K562 (cell line): Measurements from ENCODE around the gene UBE2L5. TPM values are rescaled to one million over a fixed set of nuclear protein-coding genes. Genes with fewer than 3 reads are reported as not detected.

ENCODE experiments used
- ATAC-seq: fragments of 200-7000 bp; cut with Tn5 transposase; 3 replicates; pipeline ENCODE4 v1.9.1; 2020; ENCODE audit warnings: moderate library complexity
- BruUV-seq: library from RNA; stranded (reverse); fragments of 400-500 nt; replicated peaks from 2 replicates; lab custom pipeline; 2021; lab: Mats Ljungman, UMichigan
- CTCF ChIA-PET: fragments of 300-600 bp; formaldehyde crosslinking; extraction: SDS; loops from one replicate; lab custom pipeline; 2021; ENCODE audit warnings: low intra/inter-chr PET ratio; lab: Yijun Ruan, JAX
- POLR2A ChIA-PET: fragments of 300-600, 350-650 bp; sonication (Branson Sonifier 250); formaldehyde crosslinking; extraction: SDS; loops from one replicate; lab custom pipeline; 2021; ENCODE audit warnings: antibody characterized with exemption, inconsistent platforms; lab: Yijun Ruan, JAX
- DNase-seq, 4 experiments: peaks; one replicate each; pipeline versions ENCODE4 v3.0.0 to v3.0.0-alpha.2; 2011 to 2018; ENCODE audit warnings: low spot score in 3 of 4, mixed read lengths in 3 of 4; ENCODE audit errors: extremely low read depth in 1 of 4
- FAIRE-seq: peaks from 2 replicates; lab custom pipeline; 2011; peaks lifted over from hg19 to GRCh38; lab: Jason Lieb, UNC
- H2AFZ ChIP-seq: 2 replicates; pipeline ENCODE4 v1.6.0; 2011; ENCODE audit warnings: low read depth, low read length, control low read depth, inconsistent platforms
- H3K27ac ChIP-seq: fragments of 200-600 bp; 3 replicates; pipeline ENCODE4 v1.8.0; 2011; ENCODE audit warnings: low read depth, mild to moderate bottlenecking, control low read depth, inconsistent platforms, low read length, moderate library complexity, mixed read lengths; ENCODE audit errors: extremely low read depth
- H3K27me3 ChIP-seq, 2 experiments: fragments of 300-600 bp in 1 of 2; 2 replicates in 1 of 2; 3 replicates in 1 of 2; pipeline versions ENCODE4 v1.6.0 to v1.8.0; 2011; ENCODE audit warnings: inconsistent platforms in 2 of 2, low read length in 2 of 2, mild to moderate bottlenecking in 1 of 2, mixed read lengths in 1 of 2, moderate library complexity in 1 of 2; ENCODE audit not compliant: control insufficient read depth in 2 of 2, insufficient read depth in 2 of 2
- H3K36me3 ChIP-seq: fragments of 300-600 bp; 3 replicates; pipeline ENCODE4 v1.8.0; 2011; ENCODE audit warnings: mild to moderate bottlenecking, low read length, inconsistent platforms; ENCODE audit not compliant: control insufficient read depth, insufficient read depth
- H3K4me1 ChIP-seq, 2 experiments: fragments of 200-600 bp in 1 of 2; replicated peaks in 1 of 2; 2 replicates in 1 of 2; 3 replicates in 1 of 2; pipeline versions ENCODE4 v1.5.1 to v1.8.0; 2011; ENCODE audit warnings: inconsistent platforms in 2 of 2, low read length in 2 of 2, mild to moderate bottlenecking in 1 of 2, mixed read lengths in 1 of 2, moderate library complexity in 1 of 2; ENCODE audit not compliant: control insufficient read depth in 2 of 2, insufficient read depth in 2 of 2
- H3K4me2 ChIP-seq: 2 replicates; pipeline ENCODE4 v1.6.1; 2011; ENCODE audit warnings: low read length, control low read depth, inconsistent platforms, mixed read lengths; ENCODE audit not compliant: insufficient read depth
- H3K4me3 ChIP-seq: fragments of 200-600 bp; sonication (generic), shearing (Covaris generic); 2 replicates; pipeline ENCODE4 v1.5.1; 2016; ENCODE audit warnings: control low read depth, inconsistent platforms
- H3K79me2 ChIP-seq: fragments of 200-600 bp; 3 replicates; pipeline ENCODE4 v1.8.0; 2011; ENCODE audit warnings: low read length, inconsistent platforms; ENCODE audit not compliant: control insufficient read depth, insufficient read depth
- H3K9ac ChIP-seq, 2 experiments: 2 replicates each; pipeline versions ENCODE4 v1.6.0 to v1.6.1; 2011; ENCODE audit warnings: low read depth in 2 of 2, low read length in 2 of 2, control low read depth in 1 of 2, inconsistent platforms in 1 of 2, mild to moderate bottlenecking in 1 of 2, mixed read lengths in 1 of 2; ENCODE audit not compliant: insufficient read depth in 1 of 2
- H3K9me1 ChIP-seq: one replicate; pipeline ENCODE4 v1.6.0; 2011; ENCODE audit warnings: inconsistent platforms, mild to moderate bottlenecking, low read length, moderate library complexity; ENCODE audit not compliant: control insufficient read depth, insufficient read depth
- H3K9me3 ChIP-seq: replicated peaks from 2 replicates; pipeline ENCODE4 v1.5.1; 2011; ENCODE audit warnings: low read depth, low read length, inconsistent platforms; ENCODE audit not compliant: control insufficient read depth, insufficient read depth
- H4K20me1 ChIP-seq: replicated peaks from 2 replicates; pipeline ENCODE4 v1.6.1; 2011; ENCODE audit warnings: low read length, inconsistent platforms, mixed read lengths; ENCODE audit not compliant: control insufficient read depth, insufficient read depth
- DIDO1 ChIP-seq: fragments of 450-650 bp; IDR thresholded peaks from 2 replicates; pipeline ENCODE4 v1.6.1; 2016; ENCODE audit warnings: low read depth, missing biosample characterization, missing genetic modification characterization
- EGR1 ChIP-seq: fragments of 450-650 bp; conservative IDR thresholded peaks from 2 replicates; pipeline ENCODE4 v1.6.1; 2017; ENCODE audit warnings: mild to moderate bottlenecking
- FOXJ2 ChIP-seq: fragments of 200-800 bp; sonication (Bioruptor generic); IDR thresholded peaks from 2 replicates; pipeline ENCODE4 v1.6.1; 2016; ENCODE audit warnings: missing genetic modification characterization, missing compliant biosample characterization
- GATAD2B ChIP-seq: fragments of 450-650 bp; IDR thresholded peaks from 2 replicates; pipeline ENCODE4 v1.6.1; 2017; ENCODE audit warnings: mild to moderate bottlenecking, borderline replicate concordance
- HDAC2 ChIP-seq: fragments of 450-650 bp; IDR thresholded peaks from 2 replicates; pipeline ENCODE4 v1.6.1; 2016; ENCODE audit warnings: mild to moderate bottlenecking
- HSF4 ChIP-seq: fragments of 250-450 bp; sonication (Bioruptor Pico); IDR thresholded peaks from 2 replicates; pipeline ENCODE4 v2.1.2; 2022; ENCODE audit warnings: mild to moderate bottlenecking, moderate library complexity, borderline replicate concordance
- ILK ChIP-seq: fragments of 450-650 bp; IDR thresholded peaks from 2 replicates; pipeline ENCODE4 v1.6.1; 2016; ENCODE audit warnings: missing genetic modification characterization, low read depth, mild to moderate bottlenecking, missing compliant biosample characterization, moderate library complexity, borderline replicate concordance
- KDM5B ChIP-seq: fragments of 200-600 bp; sonication (generic); IDR thresholded peaks from 2 replicates; pipeline ENCODE4 v1.6.1; 2012; ENCODE audit warnings: low read depth, mild to moderate bottlenecking, moderate library complexity, low read length, control low read depth, inconsistent platforms; ENCODE audit not compliant: insufficient replicate concordance
- POU5F1 ChIP-seq: fragments of 150-350 bp; IDR thresholded peaks from 2 replicates; pipeline ENCODE4 v1.6.1; 2014; ENCODE audit warnings: borderline replicate concordance, low read length, low read depth, mild to moderate bottlenecking; ENCODE audit not compliant: partially characterized antibody
- STAT5A ChIP-seq: IDR thresholded peaks from 2 replicates; pipeline ENCODE4 v1.6.1; 2012; ENCODE audit warnings: low read length, inconsistent platforms, borderline replicate concordance
- TAF7 ChIP-seq: fragments of 450-650 bp; IDR thresholded peaks from 2 replicates; pipeline ENCODE4 v1.6.1; 2016; ENCODE audit warnings: missing genetic modification characterization, missing compliant biosample characterization
- ZFP36 ChIP-seq: fragments of 150-350 bp; IDR thresholded peaks from 2 replicates; pipeline ENCODE4 v1.6.1; 2018; ENCODE audit warnings: low read length, low read depth; ENCODE audit not compliant: partially characterized antibody
- ZNF134 ChIP-seq: fragments of 250-450 bp; sonication (Bioruptor Pico); conservative IDR thresholded peaks from 2 replicates; pipeline ENCODE4 v1.4.0; 2020
- ZNF384 ChIP-seq: IDR thresholded peaks from 2 replicates; pipeline ENCODE4 v1.6.1; 2012; ENCODE audit warnings: low read depth, low read length, improper control_type of control experiment
- WGBS: fragments of 100-300 bp; shearing (Covaris generic); methylation state at CpG from one replicate; pipeline ENCODE4 v1.1.6; 2016; ENCODE audit warnings: low coverage, mixed read lengths; ENCODE audit not compliant: insufficient coverage; ENCODE audit errors: missing lambda C conversion rate; 5-methylcytosine and 5-hydroxymethylcytosine counted together
- in situ Hi-C: fragments of 300-500 bp; cut with MboI; formaldehyde crosslinking; loops from 4 replicates; pipeline ENCODE4 v1.15.0; 2018; ENCODE audit warnings: inconsistent platforms, mixed read lengths
- intact Hi-C: fragments of 100-400 bp; cut with micrococcal nuclease; formaldehyde crosslinking; loops from 2 replicates; pipeline ENCODE4 v1.14.2; 2022
- polyA plus RNA-seq, 8 experiments: library from polyadenylated mRNA; depleted of rRNA in 4 of 8; stranded (reverse) in 5 of 8; unstranded in 3 of 8; fragments of >200 nt; fragmentation: Nextera tagmentation in 2 of 8; fragmentation: Illumina TruSeq in 1 of 8; extraction: Ambion mirVana in 2 of 8; extraction: Trizol in 1 of 8; gene quantifications; 2 replicates each; pipeline versions ENCODE4 v1.2.1 to v1.2.3, GENCODE V29; 2011 to 2014; ENCODE audit warnings: inconsistent platforms in 1 of 8, missing spikeins in 1 of 8
- total RNA-seq, 7 experiments: library from RNA; depleted of rRNA in 6 of 7; stranded (reverse); fragments of >200 nt in 6 of 7; fragmentation: Illumina TruSeq in 2 of 7; extraction: Trizol in 2 of 7; gene quantifications; 2 replicates each; pipeline versions ENCODE4 v1.2.1 to v1.2.3, GENCODE V29; 2011 to 2021; ENCODE audit warnings: low replicate concordance in 1 of 7
- TF ChIP-seq, protein P1 (sequence below): fragments of 450-650 bp; conservative IDR thresholded peaks from 2 replicates; pipeline ENCODE4 v1.6.1; 2016; ENCODE audit warnings: missing genetic modification characterization, low read depth, mild to moderate bottlenecking, control low read depth, missing compliant biosample characterization
- TF ChIP-seq, protein P2 (sequence below), 2 experiments: fragments of 450-650 bp in 1 of 2; sonication (generic) in 1 of 2; formaldehyde crosslinking in 1 of 2; IDR thresholded peaks in 1 of 2; conservative IDR thresholded peaks in 1 of 2; 2 replicates each; pipeline versions ENCODE4 v1.6.1 to v1.8.1; 2016 to 2023; ENCODE audit warnings: mild to moderate bottlenecking in 2 of 2, moderate library complexity in 2 of 2, inconsistent platforms in 1 of 2, missing genetic modification reagents in 1 of 2

Gene UBE2L5
- total and polyA plus RNA-seq, 9 of the 15 experiments (the other 6 are each of a cell fraction or from before 2014, with no cell fraction given), result 0.22 to 1.5 (median 0.86) TPM; not detected in 6

DNA sequence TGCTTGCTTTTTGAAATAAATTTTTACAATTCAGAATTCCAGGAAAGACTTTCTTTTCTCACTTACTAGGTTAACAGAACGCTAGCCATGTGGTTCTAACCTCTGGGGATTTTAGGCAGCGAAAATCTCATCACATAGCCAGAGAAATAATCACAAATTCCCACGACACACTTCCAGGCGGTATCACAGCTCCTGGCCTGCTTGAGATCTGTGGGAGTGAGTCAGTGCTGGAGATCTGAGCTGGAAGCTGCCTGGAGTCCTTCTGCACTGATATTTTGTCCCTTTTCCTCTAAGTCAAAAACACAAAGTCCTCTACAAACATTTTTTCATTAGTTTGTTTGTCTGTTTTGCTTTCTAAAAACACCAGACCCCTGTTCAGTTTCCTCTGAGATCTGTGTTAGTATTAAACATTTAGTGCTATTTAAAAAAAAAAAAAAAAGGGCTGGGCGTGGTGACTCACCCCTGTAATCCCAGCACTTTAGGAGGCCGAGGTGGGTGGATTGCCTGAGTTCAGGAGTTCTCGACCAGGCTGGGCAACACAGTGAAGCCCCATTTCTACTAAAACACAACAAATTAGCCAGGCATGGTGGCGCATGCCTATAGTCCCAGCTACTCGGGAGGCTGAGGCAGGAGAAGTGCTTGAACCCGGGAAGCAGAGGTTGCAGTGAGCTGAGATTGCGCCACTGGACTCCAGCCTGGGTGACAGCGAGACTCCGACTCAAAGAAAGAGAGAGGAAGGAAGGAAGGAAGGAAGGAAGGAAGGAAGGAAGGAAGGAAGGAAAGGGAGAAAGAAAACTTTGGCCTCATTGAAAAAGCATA is 12.2 kb upstream of the UBE2L5 start:
- no peak overlapping the region for H2AFZ ChIP-seq
- POLR2A ChIA-PET, result interaction anchor here (1.1 kb wide), 1 partner anchor 9 kb away, joined by 4 read pairs; no protein-coding TSS in a partner anchor
- no peaks in the 10 kb centered on the region for H4K20me1 ChIP-seq
- no peak overlapping the region for H3K9ac ChIP-seq
- H3K27me3 ChIP-seq, result no peaks in the 10 kb centered on the region
- no peak overlapping the region for H3K27ac ChIP-seq
- H3K36me3 ChIP-seq, result no peaks in the 10 kb centered on the region
- WGBS, result 34% methylated on average over 8 of the region's 13 CpGs
- no peaks in the 10 kb centered on the region for H3K79me2 ChIP-seq
- no peak overlapping the region for H3K4me3 ChIP-seq
- H3K4me1 ChIP-seq, result peaks cover 4 to 11% of the 10 kb centered on the region in 2 experiments; a peak in 3 of 5 replicates
- BruUV-seq, result no TSS peak
- H3K4me2 ChIP-seq, result no peak overlapping the region
- no peaks in the 10 kb centered on the region; the same call in 1 of the 2 replicates for H3K9me3 ChIP-seq
- CTCF ChIA-PET, result no interaction called here
- no peak for ATAC-seq
- peak in 1 of 4 experiments; percentile 21 for DNase-seq
- in situ Hi-C loops (no loop called here), intact Hi-C loops (loop anchor here (5.0 kb wide), 1 partner anchor 142 kb away; no protein-coding TSS in a partner anchor)
- peak; percentile 63 for FAIRE-seq
- no peaks in the 10 kb centered on the region for H3K9me1 ChIP-seq
- no peak for TF ChIP-seq KDM5B
- TF ChIP-seq DIDO1 (tag), result no peak
- no peak for TF ChIP-seq TAF7 (tag)
- TF ChIP-seq EGR1, result 0 out of 2 replicates have a peak, but pooled peaks have one; percentile 8
- no peak for TF ChIP-seq FOXJ2
- TF ChIP-seq ZFP36, result no peak
- no peak for TF ChIP-seq ILK (tag)
- TF ChIP-seq HSF4 (CRISPR knock-in tag), result no peak
- TF ChIP-seq, protein P1, sequence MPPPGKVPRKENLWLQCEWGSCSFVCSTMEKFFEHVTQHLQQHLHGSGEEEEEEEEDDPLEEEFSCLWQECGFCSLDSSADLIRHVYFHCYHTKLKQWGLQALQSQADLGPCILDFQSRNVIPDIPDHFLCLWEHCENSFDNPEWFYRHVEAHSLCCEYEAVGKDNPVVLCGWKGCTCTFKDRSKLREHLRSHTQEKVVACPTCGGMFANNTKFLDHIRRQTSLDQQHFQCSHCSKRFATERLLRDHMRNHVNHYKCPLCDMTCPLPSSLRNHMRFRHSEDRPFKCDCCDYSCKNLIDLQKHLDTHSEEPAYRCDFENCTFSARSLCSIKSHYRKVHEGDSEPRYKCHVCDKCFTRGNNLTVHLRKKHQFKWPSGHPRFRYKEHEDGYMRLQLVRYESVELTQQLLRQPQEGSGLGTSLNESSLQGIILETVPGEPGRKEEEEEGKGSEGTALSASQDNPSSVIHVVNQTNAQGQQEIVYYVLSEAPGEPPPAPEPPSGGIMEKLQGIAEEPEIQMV (tag), result no peak
- peak; percentile 50 for TF ChIP-seq ZNF384
- no peak for TF ChIP-seq GATAD2B
- no peak for TF ChIP-seq HDAC2
- TF ChIP-seq STAT5A, result no peak
- no peak for TF ChIP-seq POU5F1
- TF ChIP-seq ZNF134 (CRISPR knock-in tag), result no peak
- TF ChIP-seq, protein P2, sequence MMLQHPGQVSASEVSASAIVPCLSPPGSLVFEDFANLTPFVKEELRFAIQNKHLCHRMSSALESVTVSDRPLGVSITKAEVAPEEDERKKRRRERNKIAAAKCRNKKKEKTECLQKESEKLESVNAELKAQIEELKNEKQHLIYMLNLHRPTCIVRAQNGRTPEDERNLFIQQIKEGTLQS (IDR thresholded peaks at IDR 0.05), result peak; percentile 42; the same call in 1 of the 2 replicates
- TF ChIP-seq, protein P2 (CRISPR knock-in tag; conservative IDR thresholded peaks at IDR 0.05), result no peak
